Raji (cell line): ENCODE results near the gene PDCD2L.

ENCODE experiments used
- POLR2A ChIP-seq: IDR thresholded peaks from 2 replicates; pipeline ENCODE4 v1.6.1; 2011; ENCODE audit warnings: low read depth, low read length, control low read depth; ENCODE audit not compliant: insufficient read depth

Gene PDCD2L

DNA sequence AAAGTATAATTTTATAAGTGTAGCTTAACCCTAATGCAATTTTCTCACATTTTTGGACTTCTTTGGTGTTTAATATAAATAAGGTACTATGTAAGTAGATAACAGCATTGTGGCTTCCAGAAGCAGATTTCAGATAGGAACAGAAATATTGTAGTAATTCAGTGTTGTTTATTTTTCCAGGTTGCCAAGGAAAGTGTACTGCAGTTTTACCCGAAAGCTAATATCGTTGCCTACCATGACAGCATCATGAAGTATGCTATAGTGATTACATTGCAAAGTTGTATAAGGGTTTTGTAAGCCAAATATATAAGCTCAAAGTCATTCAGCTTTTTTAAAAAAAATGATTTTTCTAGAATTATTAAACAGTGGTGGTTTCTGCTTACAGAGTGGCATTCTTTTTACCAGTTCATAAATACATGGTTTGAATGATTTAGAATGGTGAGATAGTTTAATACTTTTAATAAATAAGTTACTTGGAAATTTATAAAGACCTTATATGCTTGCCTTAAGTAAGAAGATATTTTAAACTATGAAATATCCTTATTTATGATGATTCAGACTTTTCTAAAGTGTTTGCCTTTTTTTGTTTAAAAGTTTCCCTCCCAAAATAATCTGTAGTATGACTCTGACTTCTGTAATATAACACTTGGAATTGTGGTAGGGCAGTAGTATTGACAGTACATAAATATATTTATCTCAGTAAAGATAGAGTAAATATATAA, 27.6 kb downstream of the PDCD2L start:
- no peak for TF ChIP-seq POLR2A

DNA sequence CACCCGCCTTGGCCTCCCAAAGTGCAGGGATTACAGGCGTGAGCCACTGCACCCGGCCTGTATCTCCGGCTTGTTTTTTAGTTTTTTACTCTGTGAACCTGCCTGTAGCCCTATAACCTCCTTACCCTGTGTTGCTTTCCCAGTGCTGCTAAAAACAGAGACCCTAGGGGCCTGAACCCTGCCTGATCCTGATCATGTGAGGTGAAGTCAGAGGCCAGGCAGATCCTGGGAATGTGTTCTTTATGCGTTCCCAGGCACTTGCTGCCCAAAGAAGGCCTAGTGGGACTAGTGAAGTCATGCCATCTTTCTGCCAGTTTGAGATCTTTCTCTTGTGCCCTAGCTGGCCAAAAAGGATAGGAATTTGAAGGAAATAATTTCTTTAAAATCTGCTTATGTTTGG, 28.6 kb downstream of the PDCD2L start:
- no peak for TF ChIP-seq POLR2A

DNA sequence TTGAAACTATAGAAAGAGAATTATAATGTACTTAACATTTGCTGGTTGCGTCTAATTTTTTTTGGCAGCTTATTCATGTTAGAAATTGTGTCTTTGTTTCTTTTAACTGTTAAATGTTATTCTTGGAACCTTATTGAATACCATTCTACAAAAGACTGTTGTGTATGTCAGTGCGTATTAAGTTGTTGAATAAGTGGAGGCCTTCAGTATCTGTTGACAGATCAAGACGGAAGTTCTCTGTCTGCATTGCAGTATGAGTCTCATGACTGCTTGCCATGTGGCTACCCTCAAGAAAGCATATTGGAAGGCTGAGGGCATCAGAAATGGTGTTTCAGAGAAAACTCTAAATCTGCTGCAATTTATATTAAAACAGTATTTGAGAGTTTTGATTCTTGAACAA, 32.5 kb downstream of the PDCD2L start:
- TF ChIP-seq POLR2A = no peak

DNA sequence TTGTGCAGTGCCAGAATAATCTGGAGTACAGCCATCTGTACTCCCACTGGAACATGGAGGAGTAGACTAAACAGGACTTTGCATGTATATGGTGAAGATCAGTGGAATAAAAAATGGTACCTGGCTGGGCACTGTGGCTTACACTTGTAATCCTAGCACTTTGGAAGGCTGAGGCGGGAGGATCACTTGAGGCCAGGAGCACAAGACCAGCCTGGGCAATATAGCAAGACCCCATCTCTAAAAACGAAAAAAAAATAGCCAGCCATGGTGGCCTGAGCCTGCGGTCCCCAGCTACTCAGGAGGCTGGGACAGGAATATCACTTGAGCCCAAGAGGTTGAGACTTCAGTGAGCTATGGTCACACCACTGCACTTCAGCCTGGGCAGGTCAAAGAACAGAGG, 44.0 kb downstream of the PDCD2L start:
- TF ChIP-seq POLR2A = no peak

DNA sequence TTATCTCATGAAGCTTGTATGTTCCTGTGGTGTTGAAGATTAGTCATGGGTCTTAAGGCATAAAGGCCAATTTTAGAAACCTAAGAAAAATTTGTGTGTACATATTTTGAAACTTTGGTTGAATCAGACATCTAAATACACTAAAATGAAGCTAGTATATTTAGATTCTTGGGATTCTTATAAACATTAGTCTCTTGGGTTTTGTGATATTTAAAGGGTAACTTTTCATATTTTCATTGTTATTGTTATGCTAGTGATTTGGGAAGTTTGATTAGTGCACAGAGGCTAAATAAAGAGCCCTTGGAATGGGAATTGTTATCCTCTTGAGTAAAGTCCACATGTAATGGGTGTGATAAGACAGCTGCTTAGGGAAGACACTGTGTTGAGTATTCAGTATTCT, 48.5 kb downstream of the PDCD2L start:
- TF ChIP-seq POLR2A = no peak

DNA sequence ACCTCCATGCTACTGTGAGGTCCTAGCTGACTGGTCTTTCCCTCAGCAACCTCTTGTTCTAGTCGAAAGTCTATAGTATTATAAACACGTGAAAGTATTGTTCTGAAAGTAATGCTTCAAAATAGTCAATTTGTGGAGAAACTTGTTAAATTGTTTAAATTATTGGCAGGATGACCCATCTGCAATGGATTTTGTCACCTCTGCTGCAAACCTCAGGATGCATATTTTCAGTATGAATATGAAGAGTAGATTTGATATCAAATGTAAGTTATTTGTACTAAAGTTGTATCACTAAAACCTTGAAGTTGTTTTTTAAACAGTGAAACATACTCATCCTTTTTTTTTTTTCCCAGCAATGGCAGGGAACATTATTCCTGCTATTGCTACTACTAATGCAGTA, 49.9 kb downstream of the PDCD2L start:
- no peak for TF ChIP-seq POLR2A

DNA sequence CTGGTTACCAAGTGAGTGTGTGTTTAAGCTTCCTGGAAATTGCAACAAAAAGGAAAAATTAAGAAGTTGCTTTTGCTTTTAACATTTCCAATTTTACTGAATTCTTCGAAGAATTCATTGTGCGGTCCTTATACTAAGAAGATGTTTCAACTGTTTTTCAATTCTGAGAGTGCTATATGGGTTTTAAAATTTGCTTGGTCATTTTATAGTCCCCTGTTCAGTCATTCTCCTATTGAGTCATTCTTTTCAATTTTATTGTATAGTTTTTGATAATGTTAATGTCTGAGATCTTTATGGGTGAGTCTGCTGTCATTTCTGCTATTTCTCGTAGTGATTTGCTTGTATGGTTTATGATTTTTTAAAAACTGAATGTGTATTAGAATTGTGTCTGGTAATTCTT, 50.5 kb downstream of the PDCD2L start:
- TF ChIP-seq POLR2A = no peak

DNA sequence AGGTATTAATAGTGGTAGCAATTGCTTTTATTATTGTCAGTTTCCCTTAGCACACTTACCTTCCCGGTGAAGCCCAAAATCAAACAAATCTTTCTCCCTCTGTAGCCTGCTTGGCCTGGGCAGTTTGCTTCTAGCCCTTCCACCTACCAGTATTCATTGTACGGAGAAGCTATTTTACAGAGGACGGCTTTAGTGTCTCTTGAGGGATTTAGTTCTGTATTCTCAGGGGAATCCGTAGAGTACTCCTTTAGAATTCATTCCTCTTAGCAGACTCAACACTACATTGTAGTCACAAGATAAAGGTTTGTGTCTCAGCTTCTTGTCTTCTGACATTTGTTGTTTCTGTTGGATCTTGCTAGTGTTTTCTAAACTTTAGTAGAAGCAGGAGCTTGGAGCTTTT, 53.2 kb downstream of the PDCD2L start:
- TF ChIP-seq POLR2A = no peak

DNA sequence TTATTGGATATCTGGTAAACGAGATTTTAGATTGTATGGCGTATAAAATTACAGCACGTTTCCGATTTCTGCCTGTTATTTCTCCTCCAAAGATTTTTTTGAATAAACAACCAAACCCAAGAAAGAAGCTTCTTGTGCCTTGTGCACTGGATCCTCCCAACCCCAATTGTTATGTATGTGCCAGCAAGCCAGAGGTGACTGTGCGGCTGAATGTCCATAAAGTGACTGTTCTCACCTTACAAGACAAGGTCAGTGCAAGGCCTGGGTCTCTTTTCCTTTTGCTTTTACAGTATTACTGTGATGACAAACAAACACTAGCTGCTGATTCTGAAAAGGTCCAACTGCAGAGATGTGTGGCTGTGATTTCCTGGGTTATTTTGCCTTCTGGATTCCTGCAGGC, 54.5 kb downstream of the PDCD2L start:
- no peak for TF ChIP-seq POLR2A

DNA sequence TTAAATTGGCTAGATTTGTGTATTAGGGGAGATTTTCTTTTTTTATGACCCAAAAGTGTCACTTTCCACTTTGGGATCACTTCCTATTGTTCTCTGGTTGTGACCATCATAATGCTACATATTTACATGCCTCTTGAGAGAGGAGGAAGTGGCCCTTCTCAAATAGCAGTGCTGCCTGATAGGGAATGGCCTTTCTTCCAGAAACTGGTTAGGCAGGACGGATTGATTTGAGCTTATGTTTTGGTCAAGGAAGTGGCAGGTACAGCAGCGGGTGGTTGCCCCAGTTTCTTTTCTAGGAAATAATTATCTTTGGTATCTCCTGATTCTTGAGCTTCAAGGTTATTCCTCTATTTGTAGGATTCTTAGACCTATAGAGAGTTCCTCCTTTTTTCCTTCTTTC, 55.4 kb downstream of the PDCD2L start:
- no peak for TF ChIP-seq POLR2A

DNA sequence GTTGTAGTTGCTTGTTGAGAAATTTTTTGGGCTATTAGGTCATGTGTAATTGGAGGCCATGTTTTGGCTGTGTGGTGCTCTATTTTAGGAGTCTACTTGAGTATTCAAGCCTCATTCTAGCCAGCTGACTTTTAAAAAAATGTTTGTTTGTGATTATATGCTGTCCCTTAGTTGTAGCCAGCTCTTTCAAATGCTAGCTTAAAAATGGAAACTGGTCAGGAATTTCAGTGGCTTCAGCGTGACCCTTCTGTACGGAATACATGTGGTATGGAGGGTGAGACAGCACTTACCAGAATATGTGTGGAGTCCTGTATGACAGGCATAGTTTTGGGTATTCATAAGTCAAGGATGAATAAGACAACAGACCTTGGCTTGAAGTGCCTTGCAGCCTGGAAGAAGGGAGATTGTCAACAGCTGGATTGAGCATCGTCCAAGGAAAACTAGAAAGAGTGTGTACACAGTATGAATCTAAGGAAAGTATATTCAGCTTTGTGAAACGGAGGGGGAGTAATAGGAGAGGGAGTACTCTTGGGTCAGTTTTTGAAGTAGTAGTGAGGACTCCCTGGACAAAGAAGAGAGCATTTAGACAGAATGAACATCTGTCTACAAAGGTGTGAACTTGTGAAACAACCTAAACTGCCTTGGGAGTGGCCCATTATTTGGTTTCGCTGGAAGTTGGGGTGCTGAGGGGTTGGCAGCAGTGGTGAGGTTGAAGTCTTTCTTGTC, 57.3 kb downstream of the PDCD2L start:
- TF ChIP-seq POLR2A = no peak

DNA sequence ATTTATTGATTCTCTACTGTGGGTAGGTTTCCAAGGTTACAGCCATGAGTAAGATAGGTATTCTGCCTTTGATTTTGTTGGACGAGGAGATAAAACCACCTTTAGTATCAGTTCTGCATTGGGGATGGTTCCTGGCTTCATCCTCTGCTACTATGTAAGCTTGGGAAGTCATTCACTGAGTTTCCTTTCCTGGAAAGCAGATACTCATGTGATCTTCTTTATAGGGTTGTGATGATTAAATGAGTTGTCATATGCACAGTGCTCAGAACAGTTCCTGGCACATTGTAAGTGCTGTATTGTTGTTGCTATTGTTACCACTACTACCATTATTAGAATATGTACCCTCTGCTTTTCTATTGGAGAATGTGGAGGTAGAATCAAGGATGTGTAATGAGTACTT, 64.2 kb downstream of the PDCD2L start:
- TF ChIP-seq POLR2A = no peak

DNA sequence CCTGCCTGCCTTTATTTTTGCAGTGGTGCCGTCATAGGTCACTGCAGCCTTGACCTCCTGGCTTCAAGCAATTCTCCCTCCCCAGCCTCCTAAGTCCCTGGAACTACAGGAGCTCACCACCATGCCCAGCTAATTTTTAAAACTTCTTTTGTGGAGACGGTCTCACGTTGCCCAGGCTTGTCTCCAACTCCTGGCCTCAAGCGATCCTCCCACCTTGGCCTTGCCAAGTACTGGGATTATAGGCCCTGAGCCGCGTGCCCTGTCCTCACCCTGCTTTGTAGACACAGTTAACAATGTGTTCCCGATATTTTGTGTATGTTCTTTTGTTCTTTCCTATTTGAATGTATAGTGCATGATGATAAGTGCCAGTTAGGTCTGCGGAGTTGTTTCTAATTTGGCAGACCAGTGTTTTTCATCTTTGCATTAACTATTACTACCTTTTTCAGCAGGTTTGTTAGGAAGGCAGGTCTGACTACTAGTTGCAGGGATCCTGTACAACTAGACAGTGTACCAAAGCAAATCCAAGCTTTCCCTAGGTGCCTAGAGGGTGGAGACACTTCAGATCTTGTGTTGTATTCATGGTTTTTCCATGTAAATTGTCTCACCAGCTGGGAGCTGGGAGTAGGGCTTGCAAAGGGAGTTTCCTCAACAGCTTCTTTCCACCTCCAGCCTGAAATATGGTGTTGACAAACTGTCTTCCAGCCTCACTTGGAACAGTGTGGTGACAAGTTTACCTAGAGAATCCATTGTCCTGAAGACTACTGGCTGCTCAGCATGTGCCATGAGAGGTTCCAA, 67.9 kb downstream of the PDCD2L start:
- TF ChIP-seq POLR2A = no peak

DNA sequence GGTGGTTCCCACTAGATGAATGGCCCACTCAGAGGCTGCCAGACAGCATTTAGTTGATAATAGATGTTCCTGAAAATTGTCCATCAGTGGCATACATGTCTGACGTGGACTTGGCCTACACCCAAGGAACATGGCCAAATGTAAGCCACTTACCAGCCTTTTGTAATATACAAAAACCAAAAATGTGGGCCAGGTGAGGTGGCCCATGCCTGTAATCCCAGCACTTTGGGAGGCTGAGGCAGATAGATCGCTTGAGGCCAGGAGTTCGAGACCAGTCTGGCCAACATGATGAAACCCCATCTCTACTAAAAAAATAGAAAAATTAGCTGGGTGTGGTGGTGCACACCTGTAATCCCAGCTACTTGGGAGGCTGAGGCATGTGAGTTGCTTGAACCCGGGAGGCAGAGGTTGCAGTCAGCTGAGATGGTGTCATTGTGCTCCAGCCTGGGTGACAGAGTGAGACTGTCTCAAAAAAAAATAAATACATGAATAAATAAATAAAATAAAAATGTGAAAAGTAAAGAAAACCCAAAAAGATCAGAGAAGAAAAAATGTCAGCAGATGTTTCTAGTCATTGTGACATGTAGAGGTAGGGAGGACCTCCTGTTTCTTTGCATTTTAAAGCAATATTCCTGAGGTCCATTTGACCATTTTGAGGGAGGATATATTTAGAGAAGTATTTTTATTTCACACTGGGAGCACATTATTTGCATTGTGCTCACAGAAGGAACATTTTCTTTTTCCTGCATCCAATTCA, 70.2 kb downstream of the PDCD2L start:
- no peak for TF ChIP-seq POLR2A

DNA sequence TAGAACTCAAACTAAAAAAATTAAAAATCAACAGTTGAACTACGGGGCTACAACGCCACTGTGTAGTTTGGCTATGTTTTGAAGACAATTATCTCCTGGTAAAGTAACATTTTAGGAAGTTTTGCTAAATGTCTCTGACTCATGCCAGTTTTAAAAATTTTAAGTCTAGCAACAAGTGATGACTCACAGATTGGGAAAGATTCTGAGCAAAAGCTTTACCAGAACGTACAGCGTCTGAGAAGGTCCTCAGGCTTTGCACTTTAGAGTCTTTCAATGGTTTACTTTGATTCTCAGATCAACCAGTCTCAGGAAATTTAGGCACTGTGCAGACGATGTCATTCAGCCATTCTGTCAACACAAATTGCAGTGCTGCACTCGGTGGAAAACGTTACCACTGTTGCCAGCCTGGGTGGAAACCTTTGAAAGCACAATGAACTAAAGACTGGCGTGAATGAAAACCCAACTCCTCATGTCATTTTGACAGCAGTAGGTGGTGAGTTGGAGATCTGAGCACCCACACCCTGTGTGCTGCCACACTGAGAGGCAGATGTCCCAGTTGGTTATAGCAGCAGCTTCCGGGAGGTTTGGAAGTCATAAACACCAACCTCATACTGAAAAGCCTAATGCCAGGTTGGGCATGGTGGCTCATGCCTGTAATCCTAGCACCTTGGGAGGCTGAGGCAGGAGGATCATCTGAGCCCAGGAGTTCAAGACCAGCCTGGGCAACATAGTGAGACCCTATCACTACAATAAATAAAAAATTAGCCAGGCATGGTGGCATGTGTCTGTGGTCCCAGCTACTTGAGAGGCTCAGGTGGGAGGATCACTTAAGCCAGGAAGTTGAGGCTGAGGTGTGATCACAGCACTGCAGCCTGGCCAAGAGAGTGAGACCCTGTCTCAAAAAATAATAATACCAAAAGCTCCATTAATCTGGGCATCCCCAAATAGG, 71.1 kb downstream of the PDCD2L start:
- no peak for TF ChIP-seq POLR2A
